Measurements from ENCODE around the gene GRM8.
A peak's percentile ranks its signal among the peaks of the same experiment; 100 is the strongest.

GRM8 gene

DNA sequence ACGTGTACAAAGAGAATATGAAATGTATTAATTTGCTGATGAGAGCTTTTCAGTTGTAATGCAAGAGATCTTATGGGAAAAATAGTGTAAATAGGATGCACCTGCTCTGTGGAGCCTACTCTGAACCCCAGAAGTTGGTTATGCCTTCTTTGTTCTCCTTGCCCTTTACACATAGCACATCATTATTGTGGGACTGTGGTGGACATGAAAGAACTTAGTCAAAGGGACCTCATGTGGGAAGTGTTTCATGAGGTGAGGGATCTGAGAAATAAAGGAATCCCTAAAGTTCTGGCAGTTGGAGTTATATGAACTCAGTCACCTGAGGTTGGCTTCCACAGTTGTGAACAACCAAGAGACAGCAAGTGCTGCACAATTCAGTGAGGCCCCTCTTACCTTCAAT, 66.1 kb downstream of the GRM8 start:
- Histone ChIP-seq H3K9me3 (no peaks in the 10 kb centered on the region), H3K4me3 (ENCODE audit: low read depth, low read length) (no peak overlapping the region), H3K36me3 (no peaks in the 10 kb centered on the region), H3K27me3 (no peaks in the 10 kb centered on the region), H3K4me1 (no peaks in the 10 kb centered on the region)
- TF ChIP-seq, protein P1, sequence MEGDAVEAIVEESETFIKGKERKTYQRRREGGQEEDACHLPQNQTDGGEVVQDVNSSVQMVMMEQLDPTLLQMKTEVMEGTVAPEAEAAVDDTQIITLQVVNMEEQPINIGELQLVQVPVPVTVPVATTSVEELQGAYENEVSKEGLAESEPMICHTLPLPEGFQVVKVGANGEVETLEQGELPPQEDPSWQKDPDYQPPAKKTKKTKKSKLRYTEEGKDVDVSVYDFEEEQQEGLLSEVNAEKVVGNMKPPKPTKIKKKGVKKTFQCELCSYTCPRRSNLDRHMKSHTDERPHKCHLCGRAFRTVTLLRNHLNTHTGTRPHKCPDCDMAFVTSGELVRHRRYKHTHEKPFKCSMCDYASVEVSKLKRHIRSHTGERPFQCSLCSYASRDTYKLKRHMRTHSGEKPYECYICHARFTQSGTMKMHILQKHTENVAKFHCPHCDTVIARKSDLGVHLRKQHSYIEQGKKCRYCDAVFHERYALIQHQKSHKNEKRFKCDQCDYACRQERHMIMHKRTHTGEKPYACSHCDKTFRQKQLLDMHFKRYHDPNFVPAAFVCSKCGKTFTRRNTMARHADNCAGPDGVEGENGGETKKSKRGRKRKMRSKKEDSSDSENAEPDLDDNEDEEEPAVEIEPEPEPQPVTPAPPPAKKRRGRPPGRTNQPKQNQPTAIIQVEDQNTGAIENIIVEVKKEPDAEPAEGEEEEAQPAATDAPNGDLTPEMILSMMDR (IDR thresholded peaks at IDR 0.05; ENCODE audit: low read depth, low read length), result no peak
- DNase-seq, result no peak

DNA sequence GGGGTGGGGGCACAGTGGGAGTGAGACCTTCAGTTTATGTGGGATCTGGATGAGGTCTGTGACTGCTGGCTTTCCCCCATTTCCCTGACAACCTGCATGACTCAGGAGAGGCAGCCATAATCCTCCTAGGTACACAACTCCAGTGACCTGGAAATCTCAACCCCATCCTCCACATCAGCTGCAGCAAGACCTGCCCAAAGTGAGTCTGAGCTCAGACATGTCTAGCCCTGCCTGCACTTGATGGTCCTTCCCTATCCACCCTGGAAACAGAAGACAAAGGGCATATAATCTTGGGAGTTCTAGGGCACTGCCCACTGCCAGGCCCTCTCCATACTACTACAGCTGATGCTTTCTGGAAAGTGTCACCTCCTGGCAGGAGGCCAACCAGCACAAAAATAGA, 75.6 kb downstream of the GRM8 start:
- TF ChIP-seq, protein P1 (IDR thresholded peaks at IDR 0.05; ENCODE audit: low read depth, low read length), result no peak
- no peak for DNase-seq
- H3K4me3 ChIP-seq (ENCODE audit: low read depth, low read length), result no peak overlapping the region

DNA sequence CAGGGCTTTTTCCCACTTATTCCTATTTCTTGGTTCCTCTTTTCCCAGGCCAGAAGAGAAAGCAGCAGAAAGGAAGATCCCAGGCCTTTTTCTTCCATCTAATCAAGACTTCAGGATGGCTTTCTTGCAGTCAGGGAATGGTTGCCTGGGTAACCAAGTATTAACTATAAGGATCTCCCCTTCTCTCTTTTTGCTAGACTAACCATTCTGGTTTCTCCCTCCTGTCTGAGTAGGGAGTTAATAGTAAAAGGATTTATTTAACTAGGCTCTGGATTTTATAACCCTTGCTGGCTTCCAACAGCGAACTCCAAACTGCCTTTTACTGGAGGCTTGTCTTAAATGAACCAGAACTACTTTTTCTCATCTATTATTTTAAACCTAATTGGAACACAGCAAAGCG, 90.4 kb downstream of the GRM8 start:
- no peak for DNase-seq
- Histone ChIP-seq H3K27me3 (no peaks in the 10 kb centered on the region; the same call in 1 of the 2 replicates), H3K9me3 (no peaks in the 10 kb centered on the region), H3K36me3 (no peaks in the 10 kb centered on the region), H3K4me1 (no peaks in the 10 kb centered on the region), H3K4me3 (ENCODE audit: low read depth, low read length) (no peak overlapping the region)
- TF ChIP-seq, protein P1 (IDR thresholded peaks at IDR 0.05; ENCODE audit: low read depth, low read length), result no peak

More for the DNA sequence above, 75.6 kb downstream of the GRM8 start:
- no peaks in the 10 kb centered on the region; the same call in 1 of the 2 replicates for H3K27me3 ChIP-seq
- H3K9me3 ChIP-seq, result no peaks in the 10 kb centered on the region
- no peaks in the 10 kb centered on the region for H3K4me1 ChIP-seq
- H3K36me3 ChIP-seq, result no peaks in the 10 kb centered on the region

DNA sequence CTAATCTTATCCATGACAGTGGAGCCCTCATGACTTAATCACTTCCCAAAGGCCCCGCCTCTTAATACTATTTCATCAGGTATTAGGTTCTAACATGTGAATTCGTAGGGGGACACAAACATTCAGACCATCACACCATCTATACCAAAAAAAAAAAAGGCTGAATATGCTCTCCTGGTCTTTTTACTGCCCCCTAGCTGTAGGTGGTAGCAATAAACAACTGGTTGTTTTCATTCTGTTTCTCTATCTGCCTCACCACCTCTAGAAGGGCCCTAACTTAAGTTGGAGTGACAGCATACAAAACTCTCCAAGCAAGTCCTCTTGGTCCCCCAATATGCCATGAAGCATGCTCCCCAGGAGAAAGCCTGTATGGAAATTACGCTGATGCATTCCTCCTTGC, 94.1 kb downstream of the GRM8 start:
- Histone ChIP-seq H3K4me1 (no peaks in the 10 kb centered on the region), H3K9me3 (no peaks in the 10 kb centered on the region), H3K27me3 (peaks cover 2% of the 10 kb centered on the region; the same call in 1 of the 2 replicates), H3K4me3 (ENCODE audit: low read depth, low read length) (no peak overlapping the region), H3K36me3 (no peaks in the 10 kb centered on the region)
- DNase-seq, result no peak
- TF ChIP-seq, protein P1 (IDR thresholded peaks at IDR 0.05; ENCODE audit: low read depth, low read length), result peak; percentile 72

DNA sequence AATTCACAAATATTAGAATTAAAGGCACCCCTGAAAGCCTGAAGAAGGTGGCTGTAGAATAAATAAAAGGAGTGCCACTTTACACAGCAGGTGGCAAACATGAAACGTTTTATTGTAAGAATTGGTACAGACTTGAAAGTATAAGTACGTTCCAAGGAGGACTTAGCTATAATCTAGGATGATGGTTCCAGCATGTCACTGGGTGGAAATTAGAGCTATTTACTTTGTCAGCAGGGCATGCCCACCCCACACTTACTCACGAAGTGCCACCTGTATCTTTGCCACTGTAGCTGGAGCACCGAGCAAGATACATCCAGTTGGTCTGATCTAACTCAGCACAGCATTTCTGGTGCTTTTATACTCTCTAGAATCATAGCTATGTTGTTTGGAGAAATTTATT, 97.8 kb downstream of the GRM8 start:
- DNase-seq, result no peak
- Histone ChIP-seq H3K4me1 (no peaks in the 10 kb centered on the region), H3K9me3 (no peaks in the 10 kb centered on the region), H3K27me3 (peaks cover 5% of the 10 kb centered on the region; the same call in 1 of the 2 replicates), H3K36me3 (no peaks in the 10 kb centered on the region), H3K4me3 (ENCODE audit: low read depth, low read length) (no peak overlapping the region)
- TF ChIP-seq, protein P1 (IDR thresholded peaks at IDR 0.05; ENCODE audit: low read depth, low read length), result no peak

DNA sequence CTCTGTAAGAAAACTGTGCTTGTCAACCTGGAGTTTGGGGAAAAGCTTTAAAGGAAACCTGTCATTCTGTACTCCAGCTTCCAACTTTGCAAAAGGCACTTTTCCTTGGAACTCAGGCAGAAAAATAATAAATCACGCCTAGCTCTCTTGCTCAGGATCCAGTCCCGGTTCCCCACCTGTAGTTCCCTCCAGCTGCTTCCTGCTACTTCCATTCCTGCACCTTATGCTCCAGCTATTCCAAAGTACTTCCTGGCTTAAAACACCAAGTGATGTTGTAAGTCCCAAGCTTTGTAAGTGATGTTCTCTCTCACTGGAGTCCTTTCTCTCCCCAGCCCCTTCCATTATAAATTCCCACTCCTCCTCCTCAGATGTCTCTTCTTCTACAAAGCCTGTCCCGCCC, 98.6 kb downstream of the GRM8 start:
- H3K27me3 ChIP-seq, result peaks cover 5% of the 10 kb centered on the region; the same call in 1 of the 2 replicates
- no peak overlapping the region for H3K4me3 ChIP-seq (ENCODE audit: low read depth, low read length)
- TF ChIP-seq, protein P1 (IDR thresholded peaks at IDR 0.05; ENCODE audit: low read depth, low read length), result no peak
- no peaks in the 10 kb centered on the region for H3K36me3 ChIP-seq
- DNase-seq, result no peak
- no peaks in the 10 kb centered on the region; the same call in 1 of the 2 replicates for H3K4me1 ChIP-seq
- H3K9me3 ChIP-seq, result no peaks in the 10 kb centered on the region

Data from BE2C (cell line).